D721Med (cell line): ENCODE results near the gene PLPPR5.
A peak's percentile ranks its signal among the peaks of the same experiment; 100 is the strongest.

Experiments
- DNase-seq: peaks from one replicate; pipeline ENCODE4 v3.0.0; 2011; ENCODE audit warnings: low spot score; ENCODE audit not compliant: insufficient read length
- FAIRE-seq: peaks from 2 replicates; lab custom pipeline; 2011; peaks lifted over from hg19 to GRCh38; lab: Jason Lieb, UNC
- TF ChIP-seq, protein P1 (sequence below): IDR thresholded peaks from 2 replicates; pipeline ENCODE4 v1.5.1; 2012; ENCODE audit warnings: mild to moderate bottlenecking, control low read depth; ENCODE audit not compliant: insufficient read depth; ENCODE audit errors: missing control alignments

The PLPPR5 gene

GRCh38 chr1:98904684-98905083, 100.0 kb downstream of the PLPPR5 start:
- DNase-seq: no peak
- no peak for FAIRE-seq
- TF ChIP-seq, protein P1, sequence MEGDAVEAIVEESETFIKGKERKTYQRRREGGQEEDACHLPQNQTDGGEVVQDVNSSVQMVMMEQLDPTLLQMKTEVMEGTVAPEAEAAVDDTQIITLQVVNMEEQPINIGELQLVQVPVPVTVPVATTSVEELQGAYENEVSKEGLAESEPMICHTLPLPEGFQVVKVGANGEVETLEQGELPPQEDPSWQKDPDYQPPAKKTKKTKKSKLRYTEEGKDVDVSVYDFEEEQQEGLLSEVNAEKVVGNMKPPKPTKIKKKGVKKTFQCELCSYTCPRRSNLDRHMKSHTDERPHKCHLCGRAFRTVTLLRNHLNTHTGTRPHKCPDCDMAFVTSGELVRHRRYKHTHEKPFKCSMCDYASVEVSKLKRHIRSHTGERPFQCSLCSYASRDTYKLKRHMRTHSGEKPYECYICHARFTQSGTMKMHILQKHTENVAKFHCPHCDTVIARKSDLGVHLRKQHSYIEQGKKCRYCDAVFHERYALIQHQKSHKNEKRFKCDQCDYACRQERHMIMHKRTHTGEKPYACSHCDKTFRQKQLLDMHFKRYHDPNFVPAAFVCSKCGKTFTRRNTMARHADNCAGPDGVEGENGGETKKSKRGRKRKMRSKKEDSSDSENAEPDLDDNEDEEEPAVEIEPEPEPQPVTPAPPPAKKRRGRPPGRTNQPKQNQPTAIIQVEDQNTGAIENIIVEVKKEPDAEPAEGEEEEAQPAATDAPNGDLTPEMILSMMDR: no peak

GRCh38 chr1:98903726-98904125, 100.9 kb downstream of the PLPPR5 start:
- DNase-seq: no peak
- FAIRE-seq: peak; percentile 16
- TF ChIP-seq, protein P1: no peak

DNA sequence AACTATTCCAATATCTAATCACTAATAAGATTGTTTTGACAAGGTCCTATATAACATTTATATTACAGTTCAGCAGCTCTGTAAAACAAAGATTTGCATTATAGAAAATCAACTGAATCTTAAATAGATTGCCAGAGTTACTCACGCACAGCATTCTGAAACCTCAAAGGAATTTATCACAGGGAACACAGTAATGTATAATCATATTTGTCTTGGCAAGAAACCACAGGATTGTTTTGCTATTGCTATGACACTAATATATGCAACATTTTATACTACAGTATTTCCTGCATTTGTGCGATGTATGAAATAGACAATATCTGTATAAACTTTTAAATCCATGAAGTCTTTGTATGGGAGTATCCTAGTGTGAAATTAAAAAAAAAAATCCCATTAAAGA, 101.4 kb downstream of the PLPPR5 start:
- no peak for DNase-seq
- FAIRE-seq: no peak
- TF ChIP-seq, protein P1: no peak

- FAIRE-seq: peak; percentile 41
- no peak for DNase-seq
Measured at GRCh38 chr1:98898940-98899339, 105.7 kb downstream of the PLPPR5 start.

DNA sequence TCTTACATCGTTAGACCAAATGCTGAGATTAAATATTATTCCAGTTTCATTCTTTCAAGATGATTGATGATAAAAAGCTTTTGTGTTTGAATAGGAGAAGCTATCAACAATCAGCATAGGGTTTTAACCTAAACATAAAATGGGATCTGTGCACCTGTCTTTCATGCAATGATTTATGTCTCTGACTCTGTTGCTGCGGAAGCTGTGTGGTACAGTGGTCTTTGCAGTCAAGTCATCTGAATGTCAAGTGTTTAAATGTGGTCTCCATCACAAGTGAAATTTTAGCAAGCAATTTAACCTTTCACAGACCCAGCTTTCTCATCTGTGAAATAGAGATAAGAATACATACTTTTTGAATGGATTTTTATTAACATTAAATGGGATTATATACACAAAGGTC, 107.2 kb downstream of the PLPPR5 start:
- FAIRE-seq (no peak), DNase-seq (no peak)
- TF ChIP-seq, protein P1: no peak

More at GRCh38 chr1:98898940-98899339, 105.7 kb downstream of the PLPPR5 start:
- TF ChIP-seq, protein P1: no peak

DNA sequence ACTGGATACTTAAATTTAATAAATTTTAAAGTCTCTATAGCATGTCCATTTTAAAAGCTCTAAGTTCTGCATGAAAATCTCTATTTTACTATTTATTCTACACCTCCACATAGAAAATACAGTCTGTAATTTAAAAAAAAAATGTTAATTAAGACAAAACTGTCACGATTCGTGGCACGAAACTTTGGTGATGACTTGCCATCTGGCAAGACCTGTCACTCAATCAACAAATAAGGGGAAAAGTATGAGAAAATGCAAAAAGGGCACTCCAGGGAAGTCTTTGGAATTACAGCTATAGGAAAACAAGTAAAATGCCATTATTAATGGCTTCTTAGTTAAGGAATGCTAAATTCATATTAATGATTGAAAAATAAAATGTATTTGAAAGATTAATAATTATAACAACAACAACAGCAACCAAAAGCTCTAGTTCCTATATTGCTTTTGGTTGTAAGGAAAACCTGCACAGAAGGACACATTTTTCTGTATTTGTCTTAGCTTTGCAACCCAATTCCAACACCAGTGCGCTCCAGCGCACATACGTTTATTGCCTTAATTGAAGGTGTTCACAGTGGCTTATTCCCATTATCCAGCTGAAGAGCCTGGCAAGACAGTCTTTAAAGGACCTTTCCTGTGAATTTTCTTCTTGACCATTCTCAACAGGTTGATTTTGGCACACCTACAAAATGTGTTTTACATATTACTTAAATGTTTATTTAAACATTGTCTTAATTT, 107.8 kb downstream of the PLPPR5 start:
- DNase-seq: no peak
- TF ChIP-seq, protein P1: no peak
- no peak for FAIRE-seq

GRCh38 chr1:98893371-98893770, 111.3 kb downstream of the PLPPR5 start:
- FAIRE-seq (peak; percentile 96), DNase-seq (no peak)
- TF ChIP-seq, protein P1: no peak
